SKM-1 treated with dmso at 0.1 percent for 144 hours (cell line): ENCODE results near the gene SGMS1.
A peak's percentile ranks its signal among the peaks of the same experiment; 100 is the strongest.
"Not testable (repeated sequence)": the region's sequence is repeated elsewhere in the genome, so short reads cannot be mapped to it uniquely, and the experiment has no call there.

Source experiments
- DNase-seq: peaks from one replicate; lab custom pipeline; 2025; ENCODE audit not compliant: unreplicated experiment; lab: John Stamatoyannopoulos, UW

Gene SGMS1

GRCh38 chr10:50384238-50384637, 239.5 kb downstream of the SGMS1 start:
- no peak for DNase-seq

DNA sequence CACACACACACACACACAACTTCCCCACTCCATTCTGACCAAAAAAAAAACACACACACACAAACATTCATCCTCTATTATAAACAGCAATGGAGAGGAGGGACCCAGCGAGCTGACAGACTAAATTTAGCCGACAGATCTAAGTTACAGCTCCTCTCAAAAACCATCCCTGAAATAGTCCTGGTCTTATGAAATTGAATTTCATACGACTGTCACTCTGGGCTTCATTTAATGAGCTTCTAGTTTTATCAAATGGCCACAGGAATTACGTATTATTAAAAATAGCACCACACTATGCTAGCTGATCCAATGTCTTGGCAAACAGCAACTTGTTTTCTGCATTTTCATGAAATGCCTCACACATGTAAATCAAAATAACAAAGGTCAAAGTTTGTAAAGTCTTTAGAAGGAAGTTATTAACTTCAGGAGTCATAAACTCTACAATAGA, 241.2 kb downstream of the SGMS1 start:
- no peak for DNase-seq

GRCh38 chr10:50381642-50382041, 242.1 kb downstream of the SGMS1 start:
- DNase-seq, result no peak

DNA sequence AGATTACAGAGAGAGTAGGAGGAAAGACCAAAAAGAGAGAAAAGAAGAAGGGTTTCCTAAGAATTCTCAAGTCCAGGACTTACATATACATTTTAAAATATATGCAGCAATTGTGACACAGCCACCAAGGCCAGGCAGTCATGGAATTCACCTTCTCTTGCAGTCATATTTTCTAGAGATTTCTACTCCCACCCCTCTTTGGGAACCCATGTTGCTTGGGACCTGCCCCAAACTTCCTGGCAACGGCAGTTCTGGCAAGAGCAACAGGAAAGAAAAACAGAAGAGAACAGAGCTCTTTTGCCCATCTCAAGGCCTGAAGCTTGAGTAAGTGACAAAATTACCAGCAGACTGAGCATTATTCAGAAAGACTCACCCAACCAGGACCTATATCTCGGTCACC, 244.1 kb downstream of the SGMS1 start:
- no peak for DNase-seq

DNA sequence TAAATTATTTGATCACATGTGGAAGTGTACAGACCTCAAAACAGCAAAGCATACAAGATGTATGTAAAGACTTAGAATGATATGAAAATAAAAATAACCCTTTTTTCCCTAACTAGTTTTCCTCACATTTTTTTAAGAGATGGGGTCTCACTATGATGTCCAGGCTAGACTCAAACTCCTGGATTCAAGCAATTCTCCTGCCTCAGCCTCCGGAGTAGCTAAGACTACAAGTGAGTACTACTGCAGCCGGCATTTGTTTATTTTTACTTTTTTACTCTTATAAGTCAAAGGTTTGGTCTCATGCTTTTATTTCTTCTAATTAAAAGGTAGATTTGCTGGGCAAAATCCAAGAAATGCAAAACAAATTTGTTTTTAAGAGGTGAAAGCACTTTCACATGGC, 248.0 kb downstream of the SGMS1 start:
- no peak for DNase-seq

DNA sequence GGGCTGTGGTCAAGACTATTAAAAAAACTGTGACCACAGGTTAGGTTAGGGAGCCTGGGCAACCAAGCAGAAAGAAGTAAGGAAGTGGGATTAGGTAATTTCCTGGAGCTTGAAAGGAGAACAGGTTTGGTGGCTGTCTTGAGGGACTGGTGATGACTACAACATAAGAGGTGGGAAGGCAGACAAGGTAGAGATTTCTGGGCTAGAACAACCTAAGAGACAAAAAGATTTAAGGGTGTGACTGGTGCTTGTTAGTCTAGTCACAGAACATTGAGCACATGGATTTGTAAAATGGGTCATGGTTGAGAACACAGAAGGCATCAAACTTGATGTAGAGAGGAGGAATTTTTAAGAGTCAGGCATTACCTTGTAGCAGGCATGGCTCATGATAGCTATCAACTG, 248.7 kb downstream of the SGMS1 start:
- peak; percentile 83 for DNase-seq

GRCh38 chr10:50373821-50374501, 249.8 kb downstream of the SGMS1 start:
- DNase-seq, result no peak

DNA sequence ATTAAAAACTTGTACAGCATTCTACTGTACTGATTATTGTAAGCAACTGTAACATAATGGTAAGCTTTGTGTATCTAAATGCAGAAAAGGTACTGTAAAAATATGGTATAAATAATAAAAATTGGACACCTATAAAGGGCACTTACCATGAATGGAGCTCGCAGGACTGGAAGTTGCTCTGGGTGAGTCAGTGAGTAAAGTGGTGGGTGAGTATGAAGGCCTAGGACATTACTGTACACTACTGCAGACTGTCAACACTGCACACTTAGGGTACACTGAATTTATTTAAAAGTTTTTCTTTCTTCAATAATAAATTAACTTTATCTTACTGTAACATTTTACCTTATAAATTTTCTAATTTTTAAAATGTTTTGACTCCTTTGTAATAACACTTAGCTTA, 253.8 kb downstream of the SGMS1 start:
- DNase-seq, result no peak

- DNase-seq, result no peak
These were observed 256.0 kb downstream of the SGMS1 start for GRCh38 chr10:50367732-50368131.

DNA sequence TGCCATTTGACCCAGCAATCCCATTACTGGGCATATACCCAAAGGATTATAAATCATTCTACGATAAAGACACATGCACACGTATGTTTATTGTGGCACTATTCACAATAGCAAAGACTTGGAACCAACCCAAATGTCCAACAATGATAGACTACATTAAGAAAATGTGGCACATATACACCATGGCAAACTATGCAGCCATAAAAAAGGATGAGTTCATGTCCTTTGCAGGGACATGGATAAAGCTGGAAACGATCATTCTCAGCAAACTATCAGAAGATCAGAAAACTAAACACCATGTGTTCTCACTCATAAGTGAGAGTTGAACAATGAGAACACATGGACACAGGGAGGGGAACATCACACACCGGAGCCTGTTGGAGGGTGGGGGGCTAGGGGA, 257.3 kb downstream of the SGMS1 start:
- DNase-seq, result not testable (repeated sequence)

DNA sequence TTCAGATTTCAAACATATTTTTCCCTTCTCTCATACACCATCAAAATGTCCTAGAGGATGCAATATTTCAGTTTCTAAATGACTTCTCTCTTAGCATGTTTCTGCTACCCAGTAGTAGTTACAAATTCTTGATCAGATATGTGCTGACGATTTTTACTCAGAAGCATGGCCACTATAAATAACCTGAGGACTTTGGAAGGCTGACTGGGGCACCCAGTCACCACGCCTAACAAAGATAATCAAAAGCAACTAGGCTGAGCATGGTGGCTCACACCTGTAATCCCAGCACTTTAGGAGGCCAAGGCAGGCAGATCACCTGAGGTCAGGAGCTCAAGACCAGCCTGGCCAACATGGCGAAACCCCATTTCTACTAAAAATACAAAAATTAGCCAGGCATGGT, 259.0 kb downstream of the SGMS1 start:
- DNase-seq, result not testable (repeated sequence)

- no peak for DNase-seq
These were observed 261.1 kb downstream of the SGMS1 start for GRCh38 chr10:50362547-50363125.

DNA sequence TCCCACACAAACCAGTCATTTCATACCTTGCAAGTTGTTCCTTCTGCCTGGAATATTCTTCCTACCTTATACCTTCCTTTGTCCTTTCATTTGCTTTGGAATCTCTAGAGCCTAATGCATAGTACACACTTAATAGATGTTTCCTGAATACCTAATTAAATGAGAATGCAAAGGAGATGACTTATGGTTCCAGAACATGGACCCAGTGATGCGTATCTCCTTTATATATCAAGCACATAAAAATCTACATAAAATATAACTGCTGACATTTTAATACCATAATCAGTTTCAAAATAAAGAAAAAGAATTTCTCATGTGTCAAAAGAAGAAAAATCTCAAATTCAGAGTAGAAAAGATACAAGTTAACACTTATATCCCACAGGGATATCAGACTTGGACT, 261.8 kb downstream of the SGMS1 start:
- DNase-seq, result no peak

GRCh38 chr10:50360077-50360850, 263.5 kb downstream of the SGMS1 start:
- DNase-seq, result no peak

DNA sequence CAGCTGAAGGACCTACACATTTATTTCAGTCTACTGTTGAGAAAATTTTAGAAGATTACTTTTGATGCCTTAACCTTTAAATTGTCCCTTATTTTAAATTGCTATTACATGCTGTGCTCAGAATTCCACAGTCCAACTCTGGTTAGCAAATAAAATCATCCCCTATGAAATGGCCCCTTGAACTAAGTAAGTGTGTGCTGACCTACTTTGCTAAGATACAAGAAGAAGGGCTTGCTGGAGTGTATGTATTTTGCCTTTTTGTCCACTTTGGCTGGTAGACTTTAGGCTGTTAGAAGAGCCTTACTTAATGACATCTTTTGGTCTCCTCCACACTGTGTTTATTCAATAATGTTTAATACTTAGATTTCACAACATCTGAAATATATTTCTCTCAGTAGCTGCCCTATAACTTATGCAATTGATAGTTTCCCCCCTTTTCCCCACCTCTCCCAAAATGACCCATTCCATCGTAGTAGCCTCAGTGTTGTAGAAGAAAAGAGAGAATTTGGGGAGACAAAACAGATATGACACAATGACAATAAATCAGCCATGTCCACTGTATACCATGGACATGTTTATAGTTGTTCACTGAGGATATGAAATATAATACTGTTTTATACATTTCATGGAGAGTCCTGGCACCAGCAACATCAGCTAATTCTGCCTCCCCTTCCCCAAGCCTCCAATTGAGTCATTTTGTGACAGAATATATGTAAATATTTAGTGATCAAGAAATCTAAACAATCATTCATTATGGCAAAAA, 264.6 kb downstream of the SGMS1 start:
- no peak for DNase-seq

- no peak for DNase-seq
These were observed 265.3 kb downstream of the SGMS1 start for GRCh38 chr10:50358411-50358810.

DNA sequence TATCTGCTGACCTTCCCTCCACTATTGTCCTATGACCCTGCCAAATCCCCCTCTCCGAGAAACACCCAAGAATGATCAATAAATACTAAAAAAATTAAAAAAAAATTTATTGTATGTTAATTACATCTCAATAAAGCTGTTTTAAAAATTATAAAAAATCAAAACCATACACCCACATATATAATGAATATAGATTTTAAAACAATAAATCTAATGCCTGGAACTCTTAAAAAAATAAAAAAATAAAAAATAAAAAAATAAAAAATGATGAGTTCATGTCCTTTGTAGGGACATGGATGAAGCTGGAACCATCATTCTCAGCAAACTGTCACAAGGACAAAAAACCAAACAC, 267.3 kb downstream of the SGMS1 start:
- DNase-seq, result not testable (repeated sequence)

GRCh38 chr10:50355693-50356480, 267.9 kb downstream of the SGMS1 start:
- not testable (repeated sequence) for DNase-seq

- no peak for DNase-seq
These were observed 272.1 kb downstream of the SGMS1 start for GRCh38 chr10:50351483-50352146.

DNA sequence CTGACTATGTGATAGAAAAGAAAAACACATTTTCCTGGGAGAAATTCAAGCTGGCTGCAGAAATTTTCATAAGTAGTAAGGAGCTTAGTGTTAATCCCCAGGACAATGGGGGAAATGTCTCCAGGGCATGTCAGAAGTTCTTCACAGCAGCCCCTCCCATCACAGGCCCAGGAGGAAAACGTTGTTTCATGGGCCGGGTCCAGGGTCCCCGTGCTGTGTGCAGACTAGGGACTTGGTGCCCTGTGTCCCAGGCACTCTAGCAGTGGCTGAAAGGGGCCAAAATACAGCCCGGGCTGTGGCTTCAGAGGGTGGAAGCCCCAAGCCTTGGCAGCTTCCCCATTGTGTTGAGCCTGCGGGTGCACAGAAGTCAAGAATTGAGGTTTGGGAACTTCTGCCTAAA, 273.4 kb downstream of the SGMS1 start:
- no peak for DNase-seq
